Hematopoietic multipotent progenitor cell treated with erythropoietin and hydrocortisone succinate and interleukin-3 and kit ligand, for 17 days (in vitro differentiated cells): ENCODE measurements around the gene MAPKAPK3.

Experiments
- DNase-seq: peaks from one replicate; pipeline ENCODE4 v3.0.0-alpha.2; 2015; ENCODE audit warnings: low spot score

MAPKAPK3 gene

GRCh38 chr3:50695031-50695430 lies 78.1 kb downstream of the MAPKAPK3 start:
- no peak for DNase-seq

GRCh38 chr3:50696276-50696675 lies 79.3 kb downstream of the MAPKAPK3 start:
- no peak for DNase-seq

- DNase-seq, result no peak
Observed at GRCh38 chr3:50698269-50698668, 81.3 kb downstream of the MAPKAPK3 start.
